Measurements from ENCODE around the gene IKBKE.

Gene IKBKE

GRCh38 chr1:206537141-206537540, 66.9 kb downstream of the IKBKE start:
- DNase-seq (ENCODE audit: insufficient read length, low spot score) (no peak), FAIRE-seq (no peak)

- no peak for DNase-seq (ENCODE audit: insufficient read length, low spot score)
- FAIRE-seq, result no peak
These were observed 68.0 kb downstream of the IKBKE start for GRCh38 chr1:206538086-206538770.

GRCh38 chr1:206538901-206539640, 68.8 kb downstream of the IKBKE start:
- DNase-seq (ENCODE audit: insufficient read length, low spot score) (no peak), FAIRE-seq (no peak)

- DNase-seq (ENCODE audit: insufficient read length, low spot score) (no peak), FAIRE-seq (no peak)
These were observed 69.9 kb downstream of the IKBKE start for GRCh38 chr1:206540044-206540780.

GRCh38 chr1:206541236-206541833, 71.1 kb downstream of the IKBKE start:
- FAIRE-seq (no peak), DNase-seq (ENCODE audit: insufficient read length, low spot score) (no peak)

- peak; percentile 83 for FAIRE-seq
- DNase-seq (ENCODE audit: insufficient read length, low spot score), result peak; percentile 65
These were observed 74.4 kb downstream of the IKBKE start for GRCh38 chr1:206544562-206545257.

- FAIRE-seq (no peak), DNase-seq (ENCODE audit: insufficient read length, low spot score) (no peak)
These were observed 75.1 kb downstream of the IKBKE start for GRCh38 chr1:206545351-206545750.

Data from GM19239 (cell line).